Femur (tissue), 1 donor: ENCODE results near the gene CSHL1.
"Not testable (repeated sequence)": the region's sequence is repeated elsewhere in the genome, so short reads cannot be mapped to it uniquely, and the experiment has no call there.

Source experiments
- DNase-seq: peaks from one replicate; pipeline ENCODE4 v3.0.0-alpha.2; 2017

The CSHL1 gene

DNA sequence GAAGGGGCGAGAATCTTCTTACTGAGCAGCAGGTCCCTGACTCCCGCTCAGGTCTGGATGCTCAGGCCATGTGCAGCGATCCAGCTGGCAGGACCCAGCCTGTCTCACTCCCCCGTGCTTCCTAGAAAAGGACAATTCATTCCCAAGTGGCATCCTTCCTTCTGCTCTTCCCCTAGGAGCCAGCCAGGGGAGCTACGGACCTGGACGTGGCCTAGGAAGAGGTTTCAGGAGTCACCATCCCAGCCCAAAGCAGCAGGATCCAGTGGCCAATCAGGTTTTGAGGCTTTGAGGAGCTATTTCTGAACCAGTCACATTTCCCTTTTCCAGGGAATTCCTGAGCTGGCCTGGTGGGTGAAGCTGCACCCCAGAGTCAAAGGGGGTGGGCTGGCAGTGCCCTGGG, 28.8 kb upstream of the CSHL1 start:
- DNase-seq, result no peak

DNA sequence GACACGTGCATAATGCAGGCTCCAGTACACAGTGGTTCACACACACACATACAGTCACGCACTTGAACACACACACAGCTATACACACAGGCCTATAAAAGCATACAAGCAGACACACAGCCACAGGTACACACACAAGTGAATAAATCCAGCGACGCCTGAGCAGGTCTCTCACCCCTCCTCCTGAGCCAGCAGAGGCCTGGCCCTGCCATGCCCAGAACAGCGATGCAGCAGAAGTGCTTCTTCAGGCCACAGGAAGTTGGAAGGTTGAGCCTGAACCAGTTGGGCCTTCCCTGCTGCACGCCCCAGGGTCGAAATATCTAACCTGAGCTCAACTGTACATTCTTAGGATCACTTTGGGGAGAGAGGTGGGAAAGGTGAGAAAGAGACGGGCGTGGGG, 28.3 kb upstream of the CSHL1 start:
- DNase-seq, result no peak

DNA sequence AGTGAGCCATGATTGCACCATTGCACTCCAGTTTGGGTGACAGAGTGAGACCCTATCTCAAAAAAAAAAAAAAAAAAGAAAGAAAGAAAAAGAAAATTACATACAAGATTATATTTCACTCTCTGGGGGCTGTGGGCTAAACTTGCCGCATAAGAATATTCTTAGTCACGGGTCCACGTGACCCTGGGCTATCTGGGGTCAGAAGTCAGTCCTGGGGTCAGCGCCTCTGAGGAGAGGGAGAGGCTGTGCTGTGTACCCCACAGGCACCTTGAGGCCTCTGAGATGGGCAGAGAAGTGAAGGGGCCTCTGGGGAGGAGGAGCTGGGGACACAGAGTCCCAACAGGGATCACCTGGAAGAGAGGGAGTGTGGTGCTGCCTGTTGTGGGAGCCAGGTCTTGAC, 26.9 kb upstream of the CSHL1 start:
- no peak for DNase-seq

DNA sequence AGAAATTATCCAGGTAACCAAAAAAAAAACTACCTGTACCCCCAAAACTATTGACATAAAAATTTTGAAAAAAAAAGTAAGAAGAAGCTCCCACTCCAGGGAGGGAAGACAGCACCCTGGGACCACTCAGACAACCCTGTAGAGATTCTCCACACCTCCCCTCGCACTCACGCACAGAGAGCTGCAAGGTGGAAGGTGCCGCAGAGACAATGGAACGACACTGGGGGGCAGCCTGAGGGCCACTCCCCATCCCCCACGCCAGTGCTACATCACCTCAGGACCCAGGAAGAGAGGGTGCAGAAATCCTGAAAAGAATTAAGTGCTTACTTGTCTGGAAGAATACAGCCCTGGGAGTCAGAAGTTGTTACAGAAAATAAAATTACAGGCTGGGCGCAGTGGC, 26.3 kb upstream of the CSHL1 start:
- no peak for DNase-seq

DNA sequence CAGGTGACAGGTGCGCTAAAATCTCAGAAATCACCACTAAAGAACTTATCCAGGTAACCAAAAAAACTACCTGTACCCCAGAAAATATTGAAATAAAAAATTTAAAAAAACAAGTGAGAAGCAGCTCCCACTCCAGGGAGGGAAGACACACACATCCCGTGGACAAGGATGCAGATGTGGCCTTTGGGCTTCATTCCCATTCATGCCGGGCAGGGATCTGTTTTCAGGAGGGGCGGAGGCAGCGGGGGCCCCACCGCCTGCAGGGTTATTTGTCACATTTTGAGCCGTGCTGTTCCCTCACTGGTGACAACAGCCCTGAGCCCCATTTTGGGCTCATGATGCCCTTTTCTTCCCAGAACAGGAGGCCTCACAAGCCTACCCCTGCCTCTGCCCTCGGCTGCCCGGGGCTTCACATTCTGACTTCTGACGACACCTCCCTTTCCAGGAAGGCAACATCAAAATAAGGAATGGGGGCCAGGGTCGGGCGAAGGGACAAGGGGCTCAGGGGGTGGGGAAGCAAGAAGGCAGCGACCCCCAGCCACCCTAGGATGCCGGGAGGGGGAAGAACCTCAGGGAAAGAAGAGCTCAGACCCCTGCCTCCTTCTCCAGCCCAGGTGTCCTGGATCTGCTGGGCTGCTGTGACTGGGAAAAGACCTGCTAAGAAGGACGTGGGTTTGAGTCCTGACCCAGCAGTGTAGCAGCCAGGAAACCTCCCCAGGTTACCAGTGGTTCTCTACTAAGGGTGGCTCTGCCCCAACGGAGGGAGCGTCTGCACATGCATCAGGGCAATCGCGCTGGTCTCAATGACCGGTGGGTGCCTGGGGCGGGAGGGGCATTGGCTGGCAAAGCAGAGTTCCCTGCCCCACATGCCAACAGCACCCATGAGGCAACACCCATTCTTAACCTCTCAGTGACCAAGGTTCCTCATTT, 23.4 kb upstream of the CSHL1 start:
- DNase-seq, result no peak

DNA sequence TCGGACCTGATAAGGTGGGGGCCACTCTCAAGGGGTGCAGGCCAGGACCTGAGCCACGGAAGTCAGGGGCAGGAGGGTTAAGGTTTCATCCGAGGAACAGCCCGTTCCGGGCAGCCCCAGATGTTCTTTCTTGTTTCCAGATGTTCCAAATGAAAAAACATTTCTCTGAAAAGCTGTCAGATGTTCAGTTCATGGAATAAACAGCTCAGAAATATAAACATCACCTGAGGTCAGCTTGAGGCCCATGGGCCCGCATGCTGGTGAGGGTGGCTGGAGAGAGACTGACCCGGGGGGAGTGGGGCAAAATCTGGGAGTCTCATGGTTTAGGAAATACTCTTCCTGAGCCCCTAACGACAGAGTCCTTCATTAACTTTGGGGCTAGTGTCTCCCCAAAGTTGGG, 22.5 kb upstream of the CSHL1 start:
- DNase-seq, result no peak

DNA sequence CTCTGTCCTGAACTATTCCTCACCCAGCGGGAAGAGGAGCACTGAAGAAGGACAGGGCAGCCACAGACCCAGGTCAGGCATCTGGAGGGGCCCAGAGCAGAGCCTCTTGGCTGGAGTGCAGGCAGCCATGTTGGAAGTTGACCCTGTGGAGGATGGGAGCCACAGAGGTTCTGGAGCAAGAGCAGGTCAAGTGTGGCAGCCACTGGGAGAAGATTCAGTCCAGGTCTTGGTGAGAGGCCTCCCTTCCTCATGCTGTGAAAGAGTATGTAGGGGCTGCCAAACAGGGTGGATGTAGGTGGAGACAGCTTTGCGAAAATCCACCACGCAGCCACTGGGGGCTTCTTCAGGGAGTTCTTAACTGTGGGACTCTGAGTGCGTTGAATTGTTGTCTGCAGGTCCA, 21.7 kb upstream of the CSHL1 start:
- DNase-seq, result no peak

DNA sequence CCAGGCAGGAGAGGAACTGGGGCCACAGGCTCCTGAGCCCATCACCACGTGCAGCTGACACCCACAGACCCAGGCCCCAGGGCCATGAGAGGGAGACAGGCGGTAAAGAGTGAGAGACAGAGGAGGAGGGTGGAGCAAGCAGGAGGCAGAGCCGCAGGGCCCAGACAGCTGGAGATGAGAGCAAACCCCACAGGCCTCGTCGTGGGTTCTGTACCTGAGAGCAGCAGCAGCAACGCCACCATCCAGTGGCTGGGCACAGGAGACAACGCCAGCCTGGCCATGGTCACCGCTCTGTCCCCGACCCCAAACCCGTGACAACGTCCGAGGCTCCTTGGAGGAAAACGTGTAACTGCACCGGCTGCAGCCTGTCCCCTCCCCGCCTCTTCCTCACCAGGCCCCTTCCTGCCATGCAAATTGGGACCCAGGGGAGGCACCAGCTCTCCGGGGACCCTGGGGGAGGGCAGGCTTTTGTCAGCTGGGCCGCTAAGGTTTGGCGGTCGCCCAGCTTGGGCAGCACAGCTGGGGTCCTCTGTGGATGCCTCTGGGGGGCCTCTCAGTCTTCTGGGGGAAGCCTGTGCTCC, 21.0 kb upstream of the CSHL1 start, which contains the start of gene CD79B:
Gene CD79B (minus strand): TSS at position 351 of the 581 bp plus-strand sequence. CDS start 70 bp downstream, at position 281.
- peak; percentile 56 for DNase-seq

DNA sequence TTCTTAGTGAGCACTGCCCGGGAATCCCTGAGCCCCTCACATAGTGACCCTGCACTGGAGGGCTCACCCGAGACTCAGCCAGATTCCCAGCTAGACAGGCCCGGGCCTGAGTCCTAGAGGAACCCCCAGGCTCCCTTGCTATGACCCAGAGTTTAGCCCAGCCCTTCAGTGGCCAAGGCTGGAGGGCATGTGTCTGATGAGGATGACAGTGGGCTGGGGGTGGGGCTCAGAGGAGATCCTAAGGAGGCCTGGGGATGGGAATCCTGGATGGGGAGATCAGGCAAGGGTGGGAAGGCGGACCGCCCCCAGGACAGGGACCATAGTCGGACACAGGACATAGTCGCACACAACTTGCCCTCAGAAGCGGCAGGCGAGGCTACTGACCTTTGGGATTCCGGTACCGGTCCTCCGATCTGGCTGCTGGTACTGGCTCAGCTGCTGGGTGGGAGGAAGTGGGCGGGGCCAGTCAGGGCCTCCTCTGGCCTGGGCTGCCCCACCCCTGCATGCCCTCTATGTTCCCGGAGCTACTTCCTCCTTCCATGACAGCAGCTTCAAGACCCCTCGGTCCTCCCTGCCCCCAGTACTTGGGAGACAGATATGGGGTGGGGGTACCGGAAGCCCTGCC, 20.0 kb upstream of the CSHL1 start:
- peak; percentile 50 for DNase-seq

DNA sequence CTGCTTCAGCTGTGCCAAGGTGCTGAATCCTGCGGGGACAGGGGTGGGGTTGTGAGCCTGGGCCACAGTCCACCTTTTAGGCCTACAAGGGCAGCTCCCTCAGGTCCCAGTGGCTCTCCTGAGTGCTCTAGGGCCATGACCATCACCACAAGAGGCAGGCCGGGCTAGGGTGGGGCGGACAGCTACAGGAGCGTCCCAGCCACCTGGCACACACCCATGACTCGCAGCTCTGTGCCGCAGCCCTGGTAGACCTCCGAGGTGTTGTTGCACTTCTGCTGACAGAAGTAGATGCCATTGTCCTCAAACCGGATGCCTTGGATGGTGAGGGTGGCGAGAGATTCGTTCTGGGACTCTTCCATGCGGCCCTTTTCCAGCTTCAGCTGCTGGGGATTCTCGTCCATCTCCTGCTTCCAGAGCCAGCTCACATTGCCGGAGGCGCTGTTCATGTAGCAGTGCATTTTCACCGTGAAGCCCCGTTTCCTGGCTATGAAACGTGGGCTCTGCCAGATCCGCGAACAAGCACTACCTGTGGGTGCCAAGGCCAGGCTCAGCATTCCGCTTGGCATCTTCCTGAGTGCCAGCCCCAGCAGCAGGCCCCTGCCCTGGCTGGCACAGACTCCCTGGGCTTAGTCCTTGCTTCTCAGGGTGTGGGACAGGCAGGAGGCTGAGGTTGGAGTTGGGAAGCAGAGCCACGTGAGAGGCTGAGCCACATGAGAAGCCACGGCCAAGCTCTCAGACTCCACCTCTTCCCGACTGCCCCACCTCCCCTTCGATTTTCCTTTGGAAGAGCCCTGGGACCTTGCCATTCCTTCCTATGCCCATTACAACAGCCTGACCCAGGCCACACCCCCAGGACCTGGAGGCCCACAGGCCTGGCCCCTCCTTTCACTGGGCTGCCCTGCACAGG, 19.1 kb upstream of the CSHL1 start:
- DNase-seq, result peak; percentile 72

DNA sequence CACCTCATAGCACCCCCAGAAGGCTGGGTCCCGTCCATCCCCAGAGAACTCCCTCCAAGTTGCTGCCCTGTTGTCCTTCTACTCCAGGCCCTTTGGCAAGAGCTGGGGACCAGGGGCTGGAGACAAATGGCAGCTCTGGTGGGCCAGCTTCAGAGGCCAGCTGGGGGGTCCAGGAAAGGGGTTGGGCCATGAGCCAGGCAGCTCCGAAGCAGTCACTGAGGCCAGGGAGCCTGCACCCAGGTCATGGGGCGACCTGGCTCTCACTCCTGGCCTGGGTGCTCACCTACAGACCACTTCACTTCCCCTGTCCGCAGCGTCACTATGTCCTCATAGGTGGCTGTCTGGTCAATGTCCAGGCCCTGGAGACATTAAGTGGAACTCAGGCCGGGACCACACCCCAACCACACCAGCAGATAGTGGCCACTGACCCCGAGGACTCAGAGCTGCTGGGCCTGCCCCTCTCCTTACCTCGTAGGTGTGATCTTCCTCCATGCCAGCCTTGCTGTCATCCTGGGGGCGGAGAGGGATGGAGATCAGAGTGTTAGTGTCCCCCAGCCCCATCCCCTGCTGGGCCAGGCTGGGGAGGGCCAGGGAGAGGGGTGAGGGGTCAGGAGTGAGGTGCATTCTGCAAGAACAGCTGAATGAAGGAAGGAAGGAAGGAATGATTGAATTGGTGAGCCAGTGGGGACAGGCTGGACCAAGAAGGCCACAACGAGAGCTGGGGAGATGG, 18.1 kb upstream of the CSHL1 start:
- no peak for DNase-seq

DNA sequence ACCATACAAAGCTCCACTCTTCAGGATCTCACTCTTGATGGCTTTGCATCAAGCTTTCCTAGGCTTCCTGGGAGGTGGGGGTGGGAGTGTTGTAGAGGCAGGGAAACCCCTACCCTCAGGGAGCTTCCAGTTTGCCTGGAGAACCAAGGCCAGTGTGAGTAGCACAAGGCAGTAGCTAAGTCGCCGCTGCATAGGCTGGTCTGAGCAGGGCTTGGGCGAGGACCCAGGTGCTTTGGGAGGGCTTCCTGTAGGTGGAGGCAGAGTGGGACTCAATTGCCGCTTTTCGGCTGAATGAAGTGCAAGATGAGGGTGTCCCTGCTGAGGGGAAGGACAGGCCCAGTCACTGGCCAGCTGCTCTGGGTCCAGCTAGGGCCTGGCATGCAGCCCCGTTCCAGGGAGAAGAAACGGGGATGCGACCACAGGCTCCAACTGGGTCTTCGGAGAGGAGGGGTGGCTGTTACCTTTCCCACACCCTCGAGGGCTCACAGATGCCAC, 17.2 kb upstream of the CSHL1 start:
- DNase-seq, result no peak

DNA sequence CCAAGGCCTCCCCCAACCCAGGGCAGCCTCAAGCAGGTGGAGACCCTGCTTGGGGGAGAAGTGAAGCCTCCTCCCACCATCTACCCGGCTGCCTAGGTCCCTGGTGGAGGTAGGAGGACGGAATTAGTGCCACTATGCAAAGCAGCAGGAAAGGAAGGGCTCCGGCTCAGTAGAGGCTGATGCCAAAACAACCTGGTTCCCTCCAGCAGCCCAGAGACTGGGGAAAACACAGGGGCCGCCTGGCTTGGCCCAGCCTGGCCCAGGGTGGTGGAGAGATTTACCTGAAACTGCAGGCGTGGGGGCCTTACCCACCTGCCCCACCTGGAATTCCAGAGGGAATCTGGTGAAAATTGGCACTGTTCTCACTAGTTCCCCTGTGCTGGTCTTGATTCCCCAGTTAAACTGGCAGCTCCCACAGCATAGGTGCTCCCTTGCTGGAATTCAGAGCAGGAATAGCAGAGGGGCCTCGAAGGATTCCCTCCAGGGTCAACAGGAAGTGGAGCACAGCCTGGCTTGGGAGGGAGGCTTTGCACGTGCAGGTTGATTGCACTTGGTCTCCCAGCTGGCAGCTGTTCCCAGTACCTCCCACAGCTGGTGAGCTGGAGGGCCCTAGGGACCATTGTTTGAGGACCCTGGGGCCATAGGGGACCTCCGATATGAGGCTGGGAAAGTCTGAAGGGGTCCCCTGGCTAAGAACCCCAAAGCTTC, 16.6 kb upstream of the CSHL1 start:
- no peak for DNase-seq

DNA sequence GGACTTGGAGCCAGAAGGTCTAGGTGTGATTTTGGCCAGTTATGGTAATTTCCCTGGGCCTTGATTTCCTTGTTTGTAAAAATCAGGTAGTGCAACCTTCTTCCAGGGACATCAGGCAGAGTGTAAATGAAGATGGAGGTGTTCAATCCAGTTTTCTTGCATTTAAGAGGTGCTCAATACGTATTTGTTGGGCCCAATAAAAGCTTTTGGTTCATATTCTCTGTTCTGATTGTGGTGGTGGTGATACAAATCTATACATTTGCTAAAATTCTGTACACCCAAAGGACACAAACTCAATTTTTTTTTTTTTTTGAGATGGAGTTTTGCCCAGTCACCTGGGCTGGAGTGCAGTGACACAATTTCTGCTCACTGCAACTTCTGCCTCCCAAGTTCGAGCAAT, 15.1 kb upstream of the CSHL1 start:
- DNase-seq, result no peak

DNA sequence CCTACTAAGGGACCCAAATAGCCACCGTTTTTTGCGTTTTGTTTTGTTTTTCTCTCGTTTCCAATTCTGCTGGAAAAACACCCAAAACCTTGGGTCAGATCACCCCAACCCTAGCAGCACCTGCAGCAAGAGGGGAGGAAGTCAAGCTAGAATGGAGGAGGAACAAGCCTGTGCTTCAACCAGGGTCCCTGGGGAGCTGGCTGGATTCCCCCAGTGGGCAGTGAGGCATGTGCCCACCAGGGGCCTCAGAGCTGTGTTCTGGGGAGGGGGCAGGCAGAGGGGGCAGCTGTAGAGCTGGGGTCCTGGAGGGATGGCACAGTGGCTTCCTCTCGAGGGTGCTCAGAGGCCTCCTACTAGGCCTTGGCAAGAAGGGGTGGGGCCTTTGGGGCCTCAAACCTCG, 14.6 kb upstream of the CSHL1 start:
- DNase-seq, result peak; percentile 63

DNA sequence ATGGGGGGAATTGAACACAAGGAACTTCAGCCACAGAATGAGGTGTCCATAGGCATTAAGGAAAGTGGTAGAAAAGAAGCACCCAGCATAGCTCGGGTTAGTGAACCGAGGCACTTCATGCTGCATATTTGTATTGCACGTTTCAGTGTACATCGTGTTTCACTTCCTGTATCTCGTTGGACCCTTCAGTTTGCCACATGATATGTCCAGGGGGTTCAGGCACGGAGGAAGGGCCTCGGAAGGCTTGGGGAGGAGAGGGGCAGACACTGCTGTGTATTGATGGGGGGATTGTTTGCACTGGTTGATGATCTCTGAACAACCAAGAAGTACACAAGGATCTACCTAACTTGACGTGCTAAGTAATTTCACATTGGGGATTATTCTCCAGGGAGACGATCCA, 11.3 kb upstream of the CSHL1 start:
- not testable (repeated sequence) for DNase-seq

DNA sequence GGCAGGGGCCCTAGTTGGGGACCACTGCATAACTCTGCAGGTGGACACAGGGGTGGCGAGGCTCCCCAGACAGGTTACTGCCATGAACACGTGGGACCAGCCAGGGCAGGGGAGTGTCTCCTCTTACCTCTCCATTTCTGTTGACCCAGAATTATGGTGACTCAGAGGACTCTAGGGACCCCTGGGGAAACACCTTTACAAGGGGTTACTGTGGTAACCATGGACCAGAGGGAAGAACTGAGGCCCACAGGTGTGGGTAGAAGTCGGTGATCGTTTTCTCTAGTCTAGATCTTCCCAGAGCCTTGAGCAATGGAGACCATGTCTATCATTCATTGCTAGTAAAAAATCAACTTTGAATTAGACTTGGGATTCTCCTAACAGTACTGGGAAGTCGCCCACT, 9.7 kb upstream of the CSHL1 start:
- not testable (repeated sequence) for DNase-seq

DNA sequence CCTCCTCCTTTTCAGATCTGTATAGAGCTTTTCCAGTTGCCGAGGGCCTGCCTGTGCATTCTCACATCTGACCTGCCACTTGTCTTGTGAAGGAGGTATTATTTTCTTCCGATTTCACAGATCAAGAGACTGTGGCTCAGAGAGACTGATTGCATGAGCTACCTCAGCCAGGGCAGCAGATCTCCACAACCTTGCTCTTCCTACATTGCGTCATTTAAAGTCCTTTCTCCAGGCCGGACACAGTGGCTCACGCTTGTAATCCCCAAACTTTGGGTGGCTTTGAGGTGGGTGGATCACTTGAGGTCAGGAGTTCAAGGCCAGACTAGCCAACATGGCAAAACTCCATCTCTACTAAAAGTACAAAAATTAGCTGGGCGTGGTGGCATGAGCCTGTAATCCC, 9.0 kb upstream of the CSHL1 start:
- not testable (repeated sequence) for DNase-seq

DNA sequence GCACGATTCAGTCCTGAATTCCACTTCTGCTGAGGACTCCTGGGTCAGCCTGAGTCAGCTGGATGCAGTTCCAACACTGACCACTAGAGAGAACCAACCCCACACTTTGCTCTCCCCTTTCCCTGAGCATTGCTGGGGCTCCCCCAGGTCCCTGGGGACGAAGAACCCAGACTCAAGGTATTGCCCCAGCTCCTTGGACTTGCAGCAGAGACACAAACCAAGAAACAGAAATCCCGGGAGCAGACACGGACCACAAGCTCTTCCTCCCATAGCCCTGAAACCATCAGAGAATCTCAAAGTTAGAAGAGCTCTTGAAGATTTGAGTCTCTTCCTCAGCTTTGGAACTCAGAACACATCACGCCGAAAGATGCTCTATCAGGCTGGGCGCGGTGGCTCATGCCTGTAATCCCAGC, 8.3 kb upstream of the CSHL1 start:
- DNase-seq, result peak; percentile 64

DNA sequence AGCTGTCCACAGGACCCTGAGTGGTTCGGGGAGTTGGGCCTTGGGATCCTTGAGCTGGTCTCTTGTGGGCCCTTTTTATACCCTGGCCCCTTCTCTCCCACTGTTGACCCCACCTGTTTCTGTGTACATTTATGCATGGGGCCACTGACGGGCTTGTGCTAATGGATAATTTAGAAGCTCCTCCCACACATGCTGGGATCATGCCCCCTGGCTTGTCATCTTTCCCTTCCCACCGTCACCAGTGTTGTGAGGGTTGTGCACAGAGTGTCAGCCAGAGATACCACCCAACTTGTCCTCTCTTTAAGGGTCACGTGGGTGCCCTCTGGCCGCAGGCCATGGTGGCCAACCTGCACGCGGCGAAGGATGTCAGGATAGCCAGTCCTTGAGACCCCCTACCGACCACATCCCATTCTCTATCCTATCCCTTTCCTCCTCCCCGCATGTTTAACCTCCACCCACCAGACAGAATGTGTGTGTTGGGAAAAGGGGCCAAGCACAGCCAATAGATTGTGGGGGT, 7.8 kb upstream of the CSHL1 start, which contains the start of gene GH1:
Gene GH1 (minus strand): TSS at position 51 of the 517 bp plus-strand sequence. CDS start 63 bp downstream, outside the sequence.
- DNase-seq, result not testable (repeated sequence)

DNA sequence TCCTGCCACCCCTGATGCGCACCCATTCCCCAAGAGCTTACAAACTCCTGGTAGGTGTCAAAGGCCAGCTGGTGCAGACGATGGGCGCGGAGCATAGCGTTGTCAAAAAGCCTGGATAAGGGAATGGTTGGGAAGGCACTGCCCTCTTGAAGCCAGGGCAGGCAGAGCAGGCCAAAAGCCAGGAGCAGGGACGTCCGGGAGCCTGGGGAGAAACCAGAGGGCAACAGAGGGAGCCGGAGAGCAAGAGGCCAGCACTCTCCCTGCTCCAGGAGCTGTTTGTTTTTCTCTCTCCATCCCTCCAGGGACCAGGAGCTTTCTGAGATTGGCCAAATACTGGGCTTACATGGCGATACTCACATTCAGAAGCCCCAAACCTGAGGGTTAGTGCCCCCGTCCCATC, 7.2 kb upstream of the CSHL1 start:
- no peak for DNase-seq
